ENCODE results near the gene CCDC18. TPM values are rescaled to one million over a fixed set of nuclear protein-coding genes. Genes with fewer than 3 reads are reported as not detected.

CCDC18 gene
- total RNA-seq, 1 donor from 2014 or later: 1.4 TPM

DNA sequence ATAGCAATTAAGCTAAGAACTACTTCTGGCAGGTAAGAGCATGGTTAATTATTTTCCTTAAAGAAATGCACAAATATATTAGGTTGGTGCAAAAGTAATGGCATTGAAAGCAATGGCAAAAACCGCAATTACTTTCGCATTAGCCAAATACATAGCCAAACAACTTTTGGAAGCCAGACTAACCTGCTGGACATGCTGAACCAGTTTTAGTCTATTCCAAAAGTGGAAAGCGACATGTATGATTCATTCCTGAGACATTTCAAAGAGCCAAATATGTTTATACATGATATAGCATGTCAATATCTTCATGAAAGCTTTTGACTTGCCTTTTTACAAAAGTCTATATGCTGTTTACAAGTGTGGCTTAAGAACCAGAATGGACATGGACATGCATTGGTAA is 141.8 kb downstream of the CCDC18 start:
- H3K27ac ChIP-seq: no peak overlapping the region
- TF ChIP-seq, protein P1, sequence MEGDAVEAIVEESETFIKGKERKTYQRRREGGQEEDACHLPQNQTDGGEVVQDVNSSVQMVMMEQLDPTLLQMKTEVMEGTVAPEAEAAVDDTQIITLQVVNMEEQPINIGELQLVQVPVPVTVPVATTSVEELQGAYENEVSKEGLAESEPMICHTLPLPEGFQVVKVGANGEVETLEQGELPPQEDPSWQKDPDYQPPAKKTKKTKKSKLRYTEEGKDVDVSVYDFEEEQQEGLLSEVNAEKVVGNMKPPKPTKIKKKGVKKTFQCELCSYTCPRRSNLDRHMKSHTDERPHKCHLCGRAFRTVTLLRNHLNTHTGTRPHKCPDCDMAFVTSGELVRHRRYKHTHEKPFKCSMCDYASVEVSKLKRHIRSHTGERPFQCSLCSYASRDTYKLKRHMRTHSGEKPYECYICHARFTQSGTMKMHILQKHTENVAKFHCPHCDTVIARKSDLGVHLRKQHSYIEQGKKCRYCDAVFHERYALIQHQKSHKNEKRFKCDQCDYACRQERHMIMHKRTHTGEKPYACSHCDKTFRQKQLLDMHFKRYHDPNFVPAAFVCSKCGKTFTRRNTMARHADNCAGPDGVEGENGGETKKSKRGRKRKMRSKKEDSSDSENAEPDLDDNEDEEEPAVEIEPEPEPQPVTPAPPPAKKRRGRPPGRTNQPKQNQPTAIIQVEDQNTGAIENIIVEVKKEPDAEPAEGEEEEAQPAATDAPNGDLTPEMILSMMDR (IDR thresholded peaks at IDR 0.05): no peak
- no peak for DNase-seq (ENCODE audit: low spot score in 2 of 2)
- no peaks in the 10 kb centered on the region for H3K27me3 ChIP-seq
- no peaks in the 10 kb centered on the region for H3K36me3 ChIP-seq
- no peak overlapping the region for H3K4me3 ChIP-seq
- intact Hi-C loops (cut with DNase I): no loop called here
- no peaks in the 10 kb centered on the region for H3K4me1 ChIP-seq
- H3K9me3 ChIP-seq: no peaks in the 10 kb centered on the region

DNA sequence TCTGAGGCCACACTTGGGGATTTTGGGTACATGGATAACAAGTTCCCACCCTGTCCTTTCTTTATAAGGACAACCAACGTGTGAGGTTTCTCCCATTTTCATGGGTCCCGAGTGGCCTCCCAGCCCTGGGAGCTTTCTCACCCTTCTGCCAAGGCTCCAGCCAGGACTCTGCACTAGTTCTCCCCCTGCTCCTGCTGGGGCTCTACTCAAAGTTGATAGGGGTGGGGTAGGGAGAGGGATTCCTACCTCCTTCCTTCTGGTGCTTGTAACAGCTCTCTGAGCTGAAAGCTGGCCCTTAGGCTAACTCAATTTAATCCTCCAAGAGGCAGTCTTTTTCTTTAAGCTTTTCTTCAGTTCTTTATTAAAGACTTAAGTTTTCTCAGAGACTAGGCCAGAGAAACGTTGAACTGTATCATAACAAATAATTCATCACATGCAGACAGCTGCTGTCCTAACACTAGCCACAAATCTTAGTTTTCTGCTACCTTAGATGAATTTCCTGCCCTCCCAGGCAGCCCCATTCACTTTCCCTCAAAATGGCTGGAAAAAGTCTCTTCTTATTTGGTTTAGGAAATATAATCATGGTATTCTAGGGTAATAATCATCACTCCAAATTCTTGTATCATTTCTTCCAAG is 142.8 kb downstream of the CCDC18 start:
- Histone ChIP-seq H3K27me3 (no peaks in the 10 kb centered on the region), H3K4me1 (no peaks in the 10 kb centered on the region), H3K4me3 (no peak overlapping the region), H3K36me3 (no peaks in the 10 kb centered on the region), H3K9me3 (no peaks in the 10 kb centered on the region), H3K27ac (no peak overlapping the region)
- TF ChIP-seq, protein P1 (IDR thresholded peaks at IDR 0.05): no peak
- intact Hi-C loops (cut with DNase I): no loop called here
- no peak for DNase-seq (ENCODE audit: low spot score in 2 of 2)

DNA sequence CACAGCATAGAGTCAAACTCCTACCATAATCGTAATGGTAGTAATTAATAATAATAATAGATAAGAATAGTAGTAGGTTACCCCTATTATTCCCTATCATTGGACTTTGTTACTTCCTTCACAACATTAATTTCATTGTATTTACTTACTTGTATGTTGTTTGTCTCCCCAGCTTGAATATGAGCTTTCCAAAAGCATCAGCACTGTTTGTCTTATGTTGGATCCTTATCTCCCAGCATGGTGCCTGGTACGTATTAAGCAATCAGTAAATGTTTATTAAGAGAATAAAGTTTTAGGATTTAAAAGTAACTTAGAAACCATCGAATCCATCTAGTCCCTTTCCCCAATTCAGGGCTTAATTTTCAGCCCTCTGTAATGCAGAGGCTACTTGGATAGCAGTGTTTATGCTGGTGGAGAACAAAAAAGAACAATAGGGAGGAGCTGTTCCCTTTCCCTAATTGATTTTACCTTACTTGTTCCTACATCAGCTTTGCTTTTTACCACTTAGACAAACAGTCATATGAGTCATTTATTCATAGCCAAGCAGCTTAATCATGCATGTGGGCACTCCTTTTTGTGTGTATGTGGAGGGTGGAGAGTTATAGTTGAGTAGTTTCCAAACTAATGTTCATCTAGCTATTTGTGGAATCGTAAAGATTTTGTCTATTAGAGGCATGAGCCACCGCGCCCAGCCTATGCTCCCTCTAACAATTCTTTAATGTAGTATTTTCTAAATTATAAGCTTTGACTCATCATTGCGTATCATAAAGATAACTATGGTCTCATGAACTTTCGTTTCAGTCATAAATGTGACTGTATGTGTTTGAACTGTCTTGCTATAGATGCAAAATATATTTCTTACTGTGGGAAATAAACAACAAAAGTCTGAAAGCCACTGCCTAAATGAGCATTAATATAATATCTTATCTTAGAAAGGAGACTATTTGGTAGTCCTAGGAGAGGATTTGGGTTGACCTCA is 144.3 kb downstream of the CCDC18 start:
- no peak for DNase-seq (ENCODE audit: low spot score in 2 of 2)
- H3K4me3 ChIP-seq: no peak overlapping the region
- H3K9me3 ChIP-seq: no peaks in the 10 kb centered on the region
- no peak overlapping the region for H3K27ac ChIP-seq
- TF ChIP-seq, protein P1 (IDR thresholded peaks at IDR 0.05): no peak
- H3K4me1 ChIP-seq: no peaks in the 10 kb centered on the region
- no peaks in the 10 kb centered on the region for H3K27me3 ChIP-seq
- H3K36me3 ChIP-seq: no peaks in the 10 kb centered on the region
- intact Hi-C loops (cut with DNase I): no loop called here

Other genes starting within 250 kb of the CCDC18 start
- gene DIPK1A, start 219.3 kb upstream of the CCDC18 start, total RNA-seq: 7.0 TPM
- gene MTF2, start 101.4 kb upstream of the CCDC18 start, total RNA-seq: 2.3 TPM
- 39.1 TPM for gene TMED5, start 311 bp upstream of the CCDC18 start, total RNA-seq
- 8.7 TPM for gene DR1, start 165.2 kb downstream of the CCDC18 start, total RNA-seq